GM21367 (cell line): ENCODE data around the gene SPATA7.
"Not testable (repeated sequence)": the region's sequence is repeated elsewhere in the genome, so short reads cannot be mapped to it uniquely, and the experiment has no call there.

Experiments used
- ATAC-seq: cut with Tn5 transposase; IDR thresholded peaks from one replicate; pipeline ENCODE4 v1.9.1; 2021; ENCODE audit not compliant: unreplicated experiment

SPATA7 gene, protein sequence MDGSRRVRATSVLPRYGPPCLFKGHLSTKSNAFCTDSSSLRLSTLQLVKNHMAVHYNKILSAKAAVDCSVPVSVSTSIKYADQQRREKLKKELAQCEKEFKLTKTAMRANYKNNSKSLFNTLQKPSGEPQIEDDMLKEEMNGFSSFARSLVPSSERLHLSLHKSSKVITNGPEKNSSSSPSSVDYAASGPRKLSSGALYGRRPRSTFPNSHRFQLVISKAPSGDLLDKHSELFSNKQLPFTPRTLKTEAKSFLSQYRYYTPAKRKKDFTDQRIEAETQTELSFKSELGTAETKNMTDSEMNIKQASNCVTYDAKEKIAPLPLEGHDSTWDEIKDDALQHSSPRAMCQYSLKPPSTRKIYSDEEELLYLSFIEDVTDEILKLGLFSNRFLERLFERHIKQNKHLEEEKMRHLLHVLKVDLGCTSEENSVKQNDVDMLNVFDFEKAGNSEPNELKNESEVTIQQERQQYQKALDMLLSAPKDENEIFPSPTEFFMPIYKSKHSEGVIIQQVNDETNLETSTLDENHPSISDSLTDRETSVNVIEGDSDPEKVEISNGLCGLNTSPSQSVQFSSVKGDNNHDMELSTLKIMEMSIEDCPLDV

DNA sequence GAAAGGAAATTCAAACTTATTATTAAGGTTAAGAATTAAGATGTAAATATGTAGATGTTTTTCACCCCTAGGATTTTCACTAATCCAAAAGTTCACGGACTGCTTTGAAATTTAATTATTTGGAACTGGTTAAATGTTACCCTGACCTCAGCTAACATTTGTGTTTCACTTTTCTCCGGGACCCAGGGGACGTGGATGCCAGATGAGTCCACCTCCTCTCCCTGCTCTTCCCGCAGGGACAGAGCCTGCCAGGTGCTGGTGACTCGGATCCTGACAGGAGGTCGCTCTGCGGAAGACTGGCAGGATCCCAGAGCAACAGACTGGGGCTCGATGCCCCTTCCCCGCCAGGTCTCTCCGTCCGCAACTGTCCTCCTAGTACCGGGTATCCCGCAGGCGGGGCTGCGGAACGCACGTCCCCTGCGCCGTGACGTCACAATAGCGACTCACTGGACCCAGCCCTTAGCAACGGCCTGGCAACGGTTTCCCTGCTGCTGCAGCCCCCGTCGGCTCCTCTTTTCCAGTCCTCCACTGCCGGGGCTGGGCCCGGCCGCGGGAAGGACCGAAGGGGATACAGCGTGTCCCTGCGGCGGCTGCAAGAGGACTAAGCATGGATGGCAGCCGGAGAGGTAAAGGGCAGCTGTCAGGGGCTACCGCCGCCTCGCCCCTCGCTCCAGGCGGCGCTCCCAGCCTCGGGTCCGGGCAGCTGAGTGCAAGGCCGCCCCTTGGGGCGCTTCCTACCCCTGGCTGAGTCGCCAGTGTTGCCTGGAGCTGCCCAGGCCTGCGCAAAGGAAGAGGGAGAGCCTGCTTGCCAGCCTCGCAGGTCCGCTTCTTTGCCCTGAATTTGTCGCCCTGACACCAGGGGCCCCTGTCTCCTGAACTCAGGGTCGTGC lies at the start of gene SPATA7:
TSS of gene SPATA7 (plus strand) at position 446 of the 890 bp plus-strand sequence. CDS start at position 608, 162 bp downstream.
- peak; percentile 100 for ATAC-seq

DNA sequence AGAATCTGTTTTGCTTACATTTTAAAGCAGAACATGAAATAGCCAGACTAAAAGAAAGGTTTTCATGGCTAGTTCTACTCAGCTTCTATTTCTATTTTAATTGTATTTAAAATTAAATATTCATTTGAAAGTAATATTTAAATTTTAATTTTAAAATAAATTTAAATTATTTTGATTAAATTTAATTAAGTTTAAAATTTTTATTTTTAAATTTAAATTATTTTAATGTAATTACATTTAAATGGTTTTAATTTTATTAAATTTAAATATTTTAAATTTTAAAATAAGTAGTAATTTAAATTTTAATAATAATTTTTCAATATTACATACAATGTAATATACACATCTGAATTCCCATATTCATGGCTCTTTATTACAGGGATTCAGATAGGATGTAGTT lies 45.1 kb upstream of the SPATA7 start:
- ATAC-seq: no peak

DNA sequence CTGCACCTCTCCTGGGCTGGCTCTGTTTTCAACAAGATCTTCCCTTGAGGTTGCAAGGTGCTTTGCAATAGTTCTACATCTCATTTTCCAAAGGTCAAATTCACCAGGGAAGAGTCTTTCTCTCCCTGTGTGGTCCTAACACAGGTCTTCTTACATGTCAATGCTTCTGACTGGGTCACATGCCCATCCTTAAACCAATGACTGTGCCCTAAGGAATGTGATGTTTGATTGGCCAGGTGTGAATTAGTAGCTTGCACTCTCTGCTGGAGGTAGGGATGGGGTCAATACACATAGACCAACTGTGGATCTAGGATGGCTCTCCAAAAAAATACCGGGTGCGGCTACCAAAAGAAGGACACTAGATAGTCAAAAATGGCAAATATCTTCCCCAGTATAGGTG lies 42.5 kb upstream of the SPATA7 start:
- ATAC-seq: no peak

DNA sequence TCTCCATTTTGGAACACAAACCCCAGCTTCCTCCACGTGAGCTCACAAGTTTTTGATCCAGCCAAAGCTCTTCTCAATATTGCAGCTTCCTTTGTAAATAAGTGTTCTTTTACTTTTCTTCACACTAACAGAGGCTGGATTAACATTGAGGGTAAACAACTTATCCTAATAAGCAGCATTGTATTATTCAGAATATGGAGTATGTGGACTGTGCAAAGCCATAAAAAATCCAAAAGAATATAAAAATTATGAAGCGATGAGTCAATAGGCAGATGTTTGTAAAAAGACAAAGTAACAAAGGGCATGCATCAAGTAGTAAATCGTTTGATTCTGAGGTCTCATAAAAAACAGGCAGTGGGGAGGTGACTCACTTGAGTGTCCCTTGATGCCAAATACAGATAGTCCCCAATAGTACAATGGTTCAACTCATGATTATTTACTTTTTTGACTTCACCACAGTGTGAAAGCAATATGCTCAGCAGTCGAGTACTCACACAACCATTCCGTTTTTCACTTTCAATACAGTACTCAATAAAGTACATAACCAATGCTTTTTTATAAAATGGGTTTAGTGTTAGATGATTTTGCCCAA lies 39.3 kb upstream of the SPATA7 start:
- no peak for ATAC-seq

DNA sequence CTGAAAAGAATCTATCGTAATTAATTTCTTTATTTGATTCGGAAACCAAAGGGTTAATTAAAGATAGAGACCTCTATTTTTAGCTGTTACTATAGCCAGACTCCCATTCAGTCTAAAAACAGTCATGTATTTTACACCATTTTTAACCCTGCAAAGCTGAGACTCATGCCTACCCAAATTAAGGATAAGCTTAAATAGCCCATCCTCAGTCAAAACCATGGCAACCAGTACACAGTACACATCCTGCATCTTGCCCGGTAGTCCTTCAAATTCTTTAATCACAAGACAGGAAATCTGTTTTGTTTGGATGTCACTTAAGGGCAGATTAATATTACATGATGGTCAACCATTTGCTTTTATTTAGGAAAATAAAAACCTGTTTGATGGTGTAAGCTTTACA lies 36.9 kb upstream of the SPATA7 start:
- no peak for ATAC-seq

DNA sequence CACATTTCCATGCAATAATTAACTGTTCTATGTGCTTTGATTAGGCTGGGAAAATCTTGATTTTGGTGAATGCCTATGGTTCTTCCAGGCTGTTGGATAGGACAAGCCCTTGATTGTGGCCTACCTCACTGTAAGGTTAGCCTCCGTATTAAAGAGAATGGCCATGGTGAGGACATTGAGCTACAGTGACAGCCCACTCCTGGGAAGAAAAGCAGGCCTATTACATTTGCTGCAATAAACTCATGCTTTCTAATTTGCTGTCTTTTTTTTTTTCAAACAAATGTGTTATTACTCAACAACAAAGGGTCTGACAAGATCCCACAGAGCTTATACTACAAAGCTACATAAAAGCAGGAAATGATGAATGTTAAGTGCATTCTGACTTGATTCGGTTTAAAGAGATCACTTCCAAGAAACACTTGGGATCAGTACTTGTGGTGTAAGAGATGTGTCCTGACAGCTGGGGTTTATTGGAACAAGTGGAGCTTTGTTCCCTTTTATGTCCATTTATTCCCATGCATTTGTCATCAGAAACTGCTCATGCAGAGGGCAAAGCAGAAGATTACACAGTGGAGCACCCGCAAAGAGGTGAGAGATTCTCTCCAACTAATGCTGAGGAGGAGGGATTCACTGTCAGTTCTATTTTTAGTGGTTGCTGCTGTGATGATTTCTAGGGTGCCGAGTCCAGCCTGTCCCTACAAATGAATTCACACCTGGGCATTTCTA lies 33.3 kb upstream of the SPATA7 start:
- no peak for ATAC-seq

DNA sequence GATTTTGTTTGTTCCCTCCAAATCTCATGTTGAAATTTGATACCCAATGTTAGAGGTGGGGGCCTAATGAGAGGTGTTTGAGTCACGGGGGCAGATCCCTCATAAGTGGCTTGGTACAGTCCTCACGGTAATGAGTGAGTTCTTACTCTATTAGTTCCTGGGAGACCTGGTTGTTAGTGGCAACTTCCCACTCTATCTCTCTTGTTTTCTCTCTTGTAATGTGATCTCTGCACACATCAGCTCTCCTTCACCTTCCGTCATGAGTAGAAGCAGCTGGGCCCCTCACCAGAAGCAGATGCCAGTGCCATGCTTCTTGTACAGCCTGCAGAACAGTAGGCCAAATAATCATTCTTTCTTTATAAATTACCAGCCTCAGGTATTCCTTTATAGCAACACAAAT lies 32.8 kb upstream of the SPATA7 start:
- no peak for ATAC-seq

DNA sequence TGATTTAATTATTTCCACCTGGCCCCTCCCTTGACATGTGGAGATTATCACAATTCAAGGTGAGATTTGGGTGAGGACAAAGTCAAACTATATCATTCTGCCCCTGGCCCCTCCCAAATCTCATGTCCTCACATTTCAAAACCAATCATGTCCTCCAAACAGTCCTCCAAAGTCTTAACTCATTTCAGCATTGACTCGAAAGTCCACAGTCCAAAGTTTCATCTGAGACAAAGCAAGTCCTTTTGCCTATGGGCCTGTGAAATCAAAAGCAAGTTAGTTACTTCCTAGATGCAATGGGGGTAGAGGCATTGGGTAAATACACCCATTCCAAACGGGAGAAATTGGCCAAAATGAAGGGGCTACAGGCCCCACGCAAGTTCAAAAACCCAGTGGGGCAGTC lies 31.1 kb upstream of the SPATA7 start:
- no peak for ATAC-seq

DNA sequence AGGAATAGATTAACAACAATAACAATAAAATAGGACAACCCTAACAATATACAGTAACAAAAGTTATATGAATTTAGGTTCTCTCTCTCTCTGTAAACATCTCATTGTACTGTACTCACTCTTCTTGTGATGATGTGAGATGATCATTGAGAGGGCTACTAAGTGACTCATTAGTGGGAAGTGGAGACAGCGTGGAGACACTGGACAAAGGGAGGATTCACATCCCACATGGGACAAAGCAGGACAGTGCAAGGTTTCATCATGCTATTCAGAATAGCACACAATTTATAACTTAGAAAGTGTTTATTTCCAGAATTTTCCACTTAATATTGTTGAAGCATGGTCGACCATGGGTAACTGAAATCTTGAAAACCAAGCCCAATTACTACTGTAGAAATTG lies 26.0 kb upstream of the SPATA7 start:
- ATAC-seq: no peak

DNA sequence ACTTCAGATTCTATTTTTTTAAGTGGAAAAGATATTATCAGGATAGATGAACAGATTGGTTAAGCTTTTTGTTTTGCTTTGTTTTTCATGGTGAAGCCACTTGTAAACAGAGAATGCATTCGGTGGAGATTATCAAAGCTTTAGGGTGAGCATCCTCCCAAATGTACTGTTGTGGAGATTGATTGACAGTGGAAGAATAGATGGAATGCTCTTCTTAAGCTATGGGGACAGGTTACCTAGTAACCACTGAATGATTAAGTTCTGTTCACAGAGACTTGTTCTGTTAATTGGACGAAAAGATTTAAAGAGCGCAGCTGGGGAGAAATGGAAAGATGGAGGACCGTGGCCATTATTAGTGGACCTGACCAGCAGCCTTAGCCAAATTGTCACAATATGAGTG lies 21.8 kb upstream of the SPATA7 start:
- no peak for ATAC-seq

DNA sequence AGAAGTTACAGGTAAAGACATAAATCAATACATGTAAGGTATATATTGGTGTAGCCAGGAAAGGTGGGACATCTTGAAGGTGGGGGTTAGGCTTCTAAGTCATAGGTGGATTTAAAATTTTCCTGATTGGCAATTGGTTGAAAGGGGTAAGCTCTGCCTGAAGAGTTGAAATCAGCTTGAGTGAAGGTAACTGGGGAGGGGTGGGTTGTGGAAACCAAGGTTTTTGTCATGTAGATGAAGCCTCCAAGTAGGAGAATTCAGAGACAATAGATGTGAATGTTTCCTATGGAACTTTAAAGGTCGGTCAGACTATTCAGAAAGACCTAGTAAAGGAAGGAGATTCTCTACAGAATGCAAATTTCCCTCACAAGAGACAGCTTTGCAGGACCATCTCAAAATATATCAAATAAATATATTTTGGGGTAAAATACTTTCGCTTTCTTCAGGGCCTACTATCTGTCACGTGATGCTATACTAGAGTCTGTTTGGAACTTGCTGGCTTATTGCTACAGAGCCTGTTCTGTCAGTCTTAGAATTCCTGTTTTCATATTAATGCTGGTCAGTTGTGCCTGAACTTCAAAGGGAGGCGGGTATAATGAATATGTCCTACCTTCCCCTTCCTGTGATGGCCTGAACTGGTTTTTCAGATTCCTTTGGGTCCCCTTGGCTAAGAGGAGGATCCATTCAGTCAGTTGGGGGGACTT lies 20.6 kb upstream of the SPATA7 start:
- no peak for ATAC-seq

DNA sequence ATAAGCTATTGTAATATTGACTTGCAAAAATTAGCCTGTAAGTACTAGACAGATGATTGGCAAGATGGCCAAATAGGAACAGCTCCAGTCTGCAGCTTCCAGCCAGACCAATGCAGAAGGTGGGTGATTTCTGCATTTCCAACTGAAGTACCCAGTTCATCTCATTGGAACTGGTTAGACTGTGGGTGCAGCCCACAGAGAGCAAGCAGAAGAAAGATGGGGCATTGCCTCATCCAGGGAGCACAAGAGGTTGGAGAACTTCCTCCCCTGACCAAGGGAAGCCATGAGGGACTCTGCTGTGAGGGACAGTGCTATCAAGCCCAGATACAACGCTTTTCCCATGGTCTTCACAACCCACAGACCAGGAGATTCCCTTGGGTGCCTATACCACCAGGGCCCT lies 16.0 kb upstream of the SPATA7 start:
- no peak for ATAC-seq

DNA sequence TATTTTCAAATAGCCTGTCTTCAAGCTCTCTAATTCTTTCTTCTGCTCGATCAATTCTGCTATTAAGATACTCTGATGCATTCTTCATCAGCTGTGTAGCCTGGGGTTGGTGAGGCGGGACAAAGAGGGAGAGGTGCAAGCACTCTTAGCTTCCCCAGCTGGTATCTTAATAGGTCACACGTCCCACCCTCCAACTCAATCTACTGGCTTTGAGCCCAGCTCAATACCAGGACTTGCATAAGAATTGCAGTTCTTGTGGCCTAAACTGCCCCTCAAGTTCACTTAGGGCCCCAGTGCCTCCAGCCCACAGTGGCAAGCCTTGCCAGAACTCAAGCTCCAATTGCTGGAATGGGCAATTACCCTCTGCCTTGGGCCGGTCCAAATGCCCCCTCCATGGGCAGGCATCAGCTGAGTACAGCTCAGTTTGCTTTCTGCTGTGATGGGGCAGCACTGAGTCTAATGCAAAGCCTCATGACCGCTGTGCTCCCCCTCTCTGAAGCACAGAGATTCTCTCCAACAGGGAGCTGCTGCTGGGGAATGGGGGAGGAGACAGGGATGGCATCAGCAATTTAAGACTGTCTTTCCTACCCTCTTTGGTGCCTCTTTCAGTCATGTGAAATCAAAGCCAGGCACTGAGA lies 5.6 kb upstream of the SPATA7 start:
- no peak for ATAC-seq

DNA sequence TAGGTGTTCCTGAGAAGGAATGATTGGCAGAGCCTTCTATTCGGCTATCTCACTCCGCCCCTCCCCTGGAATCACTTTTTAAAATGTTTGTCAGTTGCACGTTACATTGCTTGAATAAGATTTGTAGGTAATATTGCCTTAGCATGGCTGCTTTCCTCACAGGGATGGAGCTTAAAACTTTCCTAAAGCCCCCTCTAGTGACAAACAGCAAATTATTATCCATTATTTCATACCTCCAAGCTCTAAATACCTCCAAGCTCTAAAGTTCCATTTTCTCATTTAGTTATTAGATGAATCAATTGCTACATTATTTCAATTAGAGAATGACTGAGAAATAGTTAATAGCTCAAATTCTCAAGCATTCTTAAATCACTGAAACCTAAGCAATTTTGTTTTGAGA lies 5.1 kb upstream of the SPATA7 start:
- ATAC-seq: no peak

DNA sequence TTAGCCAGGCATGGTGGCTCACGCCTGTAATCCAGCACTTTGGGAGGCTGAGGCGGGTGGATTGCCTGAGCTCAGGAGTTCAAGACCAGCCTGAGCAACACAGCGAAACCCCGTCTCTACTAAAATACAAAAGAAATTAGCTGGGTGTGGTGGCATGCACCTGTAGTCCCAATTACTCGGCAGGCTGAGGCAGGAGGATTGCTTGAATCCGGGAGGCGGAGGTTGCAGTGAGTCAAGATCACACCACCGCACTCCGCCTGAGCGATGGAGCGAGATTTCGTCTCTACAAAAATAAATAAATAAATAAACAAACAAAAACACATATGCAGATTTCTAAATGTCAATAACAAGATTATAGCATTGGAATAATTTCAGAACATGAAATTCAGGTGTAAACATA lies 3.8 kb upstream of the SPATA7 start:
- ATAC-seq: not testable (repeated sequence)

DNA sequence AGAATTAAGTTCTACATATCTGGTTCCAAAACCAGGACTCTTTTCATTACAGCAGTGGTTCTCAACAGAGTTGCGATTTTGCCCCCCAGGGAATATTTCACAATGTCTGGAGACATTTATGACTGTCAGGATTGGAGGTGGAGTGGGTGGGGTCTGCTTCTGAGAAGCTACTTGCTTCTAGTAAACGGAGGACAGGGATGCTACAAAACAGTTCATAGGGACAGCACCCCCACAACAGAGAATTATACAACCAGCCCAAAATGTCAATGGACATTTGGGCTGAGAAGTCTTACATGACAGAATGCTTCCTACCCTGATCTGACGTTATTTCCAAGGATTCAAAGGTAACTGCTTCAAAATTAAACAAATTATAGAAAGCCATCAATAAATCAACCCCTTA lies 739 bp upstream of the SPATA7 start:
- no peak for ATAC-seq

DNA sequence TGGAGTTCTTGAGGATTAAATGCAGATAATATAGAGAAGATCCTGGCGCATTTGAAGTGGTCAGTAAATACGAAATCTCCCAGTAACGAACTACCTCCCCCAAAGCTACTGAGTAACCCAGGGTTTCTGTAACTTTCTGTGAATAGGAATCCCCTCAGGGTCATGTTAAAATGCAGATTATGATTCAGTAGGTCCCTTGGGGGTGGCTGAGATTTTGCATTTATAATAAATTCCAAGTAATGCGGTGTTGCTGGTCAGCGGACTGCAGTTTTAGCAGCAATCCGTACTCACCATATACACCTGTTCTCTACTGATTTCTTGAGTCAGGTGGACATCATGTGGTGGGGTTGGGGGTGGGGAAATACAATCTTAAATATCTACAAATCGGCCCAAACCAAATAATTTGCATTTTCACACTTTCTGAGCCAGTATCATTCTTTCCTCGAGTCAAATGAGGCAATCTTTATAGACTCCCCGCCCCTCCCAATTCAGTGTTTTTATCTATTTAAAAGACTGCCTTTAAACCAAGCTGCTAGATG lies 868 bp downstream of the SPATA7 start:
- ATAC-seq: no peak

DNA sequence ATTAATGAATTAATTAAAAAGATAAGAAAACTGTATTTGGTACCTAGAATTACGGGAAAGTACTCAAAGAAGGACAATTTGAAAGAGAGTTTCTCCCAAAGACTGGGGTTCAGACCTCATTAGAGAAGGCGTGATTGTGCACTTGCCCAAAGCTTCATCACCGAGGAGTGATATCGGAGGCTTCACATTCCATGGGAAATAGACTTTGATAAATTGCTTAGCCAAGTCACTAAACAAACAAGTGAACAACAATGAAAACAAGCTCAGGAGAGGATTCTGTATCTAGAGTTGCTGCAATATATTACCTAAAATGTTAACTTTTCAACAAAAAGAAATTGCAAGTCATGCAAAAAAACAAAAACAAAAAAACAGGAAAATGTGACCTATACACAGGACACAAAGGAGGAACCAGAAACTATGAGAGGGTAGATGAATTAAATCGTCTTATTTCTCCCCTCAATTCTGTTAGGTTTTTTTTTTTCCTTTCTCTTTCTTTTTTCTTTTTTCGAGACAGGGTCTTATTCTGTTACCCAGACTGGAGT lies 3.4 kb downstream of the SPATA7 start:
- no peak for ATAC-seq

DNA sequence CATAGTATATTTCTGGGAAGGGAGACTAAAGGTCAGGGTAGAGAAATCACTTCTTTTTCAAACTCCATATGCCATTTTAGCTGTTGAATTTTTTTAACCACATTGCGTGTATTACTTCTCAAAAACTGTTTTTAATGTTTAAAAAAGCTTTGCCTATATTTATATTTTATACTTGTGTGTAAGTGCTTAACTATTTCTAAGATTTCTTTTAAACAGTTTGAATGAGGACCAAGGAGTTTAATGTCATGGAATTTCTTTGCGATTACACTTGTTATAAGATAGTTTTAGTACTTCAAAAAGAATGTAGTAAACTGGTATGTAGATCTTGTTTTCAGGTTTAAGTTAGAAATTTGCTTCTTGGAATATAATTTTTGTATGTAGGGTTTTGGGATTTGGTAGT lies 7.2 kb downstream of the SPATA7 start:
- no peak for ATAC-seq
